GM12874 (cell line): ENCODE measurements around the gene EVI5L.
A peak's percentile ranks its signal among the peaks of the same experiment; 100 is the strongest.

Experiments used
- TF ChIP-seq, protein P1 (sequence below): IDR thresholded peaks from 2 replicates; pipeline ENCODE4 v1.5.1; 2011; ENCODE audit warnings: low read depth, mild to moderate bottlenecking, control low read depth, low read length, moderate library complexity; ENCODE audit not compliant: insufficient read depth

EVI5L gene

GRCh38 chr19:7830823-7831222 lies 805 bp downstream of the EVI5L start:
- TF ChIP-seq, protein P1, sequence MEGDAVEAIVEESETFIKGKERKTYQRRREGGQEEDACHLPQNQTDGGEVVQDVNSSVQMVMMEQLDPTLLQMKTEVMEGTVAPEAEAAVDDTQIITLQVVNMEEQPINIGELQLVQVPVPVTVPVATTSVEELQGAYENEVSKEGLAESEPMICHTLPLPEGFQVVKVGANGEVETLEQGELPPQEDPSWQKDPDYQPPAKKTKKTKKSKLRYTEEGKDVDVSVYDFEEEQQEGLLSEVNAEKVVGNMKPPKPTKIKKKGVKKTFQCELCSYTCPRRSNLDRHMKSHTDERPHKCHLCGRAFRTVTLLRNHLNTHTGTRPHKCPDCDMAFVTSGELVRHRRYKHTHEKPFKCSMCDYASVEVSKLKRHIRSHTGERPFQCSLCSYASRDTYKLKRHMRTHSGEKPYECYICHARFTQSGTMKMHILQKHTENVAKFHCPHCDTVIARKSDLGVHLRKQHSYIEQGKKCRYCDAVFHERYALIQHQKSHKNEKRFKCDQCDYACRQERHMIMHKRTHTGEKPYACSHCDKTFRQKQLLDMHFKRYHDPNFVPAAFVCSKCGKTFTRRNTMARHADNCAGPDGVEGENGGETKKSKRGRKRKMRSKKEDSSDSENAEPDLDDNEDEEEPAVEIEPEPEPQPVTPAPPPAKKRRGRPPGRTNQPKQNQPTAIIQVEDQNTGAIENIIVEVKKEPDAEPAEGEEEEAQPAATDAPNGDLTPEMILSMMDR, result no peak

GRCh38 chr19:7831452-7831851 lies 1.4 kb downstream of the EVI5L start:
- TF ChIP-seq, protein P1, result peak; percentile 25; the same call in 1 of the 2 replicates

GRCh38 chr19:7832009-7832408 lies 2.0 kb downstream of the EVI5L start:
- TF ChIP-seq, protein P1, result no peak

DNA sequence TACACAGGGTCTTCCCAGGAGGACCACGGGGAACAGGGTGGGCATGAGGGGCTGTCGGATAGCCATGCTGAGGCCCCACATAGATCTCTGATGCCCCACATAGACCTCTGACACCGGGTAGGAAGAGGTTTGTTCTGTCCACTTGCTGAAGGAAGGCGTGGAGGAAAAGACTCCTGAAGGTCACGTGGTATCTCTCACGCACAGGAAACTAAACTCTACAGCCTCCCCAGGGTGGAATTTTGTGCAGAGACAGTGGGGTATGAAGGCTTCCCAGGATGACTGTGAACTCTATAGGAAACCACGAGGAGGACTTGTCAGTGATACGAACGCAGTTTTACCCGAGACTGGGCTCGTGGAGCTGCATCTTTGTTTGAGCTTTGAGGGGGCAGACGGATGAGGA lies 2.8 kb downstream of the EVI5L start:
- TF ChIP-seq, protein P1, result no peak

DNA sequence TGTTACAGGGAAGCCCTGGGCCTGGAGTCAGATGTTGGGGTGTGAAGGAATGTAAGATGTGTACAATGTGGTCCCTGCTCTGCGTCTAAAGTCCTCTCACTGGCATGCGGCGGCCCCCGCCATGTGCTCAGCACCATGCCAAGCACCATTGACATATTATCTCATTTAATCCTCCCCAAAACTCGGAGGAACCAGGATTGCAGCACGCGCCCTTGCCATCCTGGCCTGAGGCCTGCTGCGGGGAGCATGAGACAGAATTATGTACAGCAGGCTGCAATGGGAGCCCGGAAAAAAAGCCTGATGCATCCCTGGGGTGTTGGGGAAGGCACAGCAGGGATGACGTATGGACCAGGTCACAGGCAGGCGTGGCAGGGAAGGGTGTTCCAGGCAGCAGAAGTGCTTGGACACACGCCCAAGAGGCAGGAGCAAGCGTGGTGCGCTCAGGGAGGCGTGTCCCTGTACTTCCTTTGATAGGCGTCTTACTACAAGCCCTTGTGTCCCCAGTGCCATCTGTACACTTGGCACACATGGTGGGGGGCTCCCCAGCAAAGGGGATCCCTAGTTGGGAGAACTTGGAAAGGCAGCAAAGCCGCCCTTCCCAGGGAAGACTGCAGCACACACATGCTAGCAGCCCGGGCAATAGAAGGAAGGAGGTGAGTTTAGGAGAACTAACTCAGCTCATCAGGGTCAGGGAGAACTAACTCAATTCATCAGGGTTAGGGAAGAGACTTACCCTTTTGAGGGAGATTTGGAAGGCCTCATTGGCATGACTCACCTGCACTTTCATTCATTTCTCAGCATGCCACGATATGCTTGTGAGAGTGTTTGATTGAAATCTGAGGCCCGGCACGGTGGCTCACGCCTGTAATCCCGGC lies 3.4 kb downstream of the EVI5L start:
- TF ChIP-seq, protein P1, result no peak

DNA sequence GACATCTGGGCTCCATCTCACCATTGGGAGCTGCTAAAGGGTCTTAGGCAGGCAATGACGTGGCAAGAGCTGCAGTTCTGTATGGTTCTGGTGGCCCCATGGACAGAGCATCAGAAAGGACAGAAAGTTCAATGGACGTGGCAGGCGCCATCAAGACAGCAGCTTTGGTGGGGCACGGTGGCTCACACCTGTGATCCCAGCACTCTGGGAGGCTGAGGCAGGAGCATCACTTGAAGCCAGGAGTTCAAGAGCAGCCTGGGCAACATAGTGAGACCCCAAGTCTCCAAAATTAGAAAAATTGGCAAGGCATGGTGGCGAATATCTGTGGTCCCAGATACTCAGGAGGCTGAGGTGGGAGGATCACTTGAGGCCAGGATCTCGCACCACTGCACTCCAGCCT lies 9.5 kb downstream of the EVI5L start:
- TF ChIP-seq, protein P1, result no peak

DNA sequence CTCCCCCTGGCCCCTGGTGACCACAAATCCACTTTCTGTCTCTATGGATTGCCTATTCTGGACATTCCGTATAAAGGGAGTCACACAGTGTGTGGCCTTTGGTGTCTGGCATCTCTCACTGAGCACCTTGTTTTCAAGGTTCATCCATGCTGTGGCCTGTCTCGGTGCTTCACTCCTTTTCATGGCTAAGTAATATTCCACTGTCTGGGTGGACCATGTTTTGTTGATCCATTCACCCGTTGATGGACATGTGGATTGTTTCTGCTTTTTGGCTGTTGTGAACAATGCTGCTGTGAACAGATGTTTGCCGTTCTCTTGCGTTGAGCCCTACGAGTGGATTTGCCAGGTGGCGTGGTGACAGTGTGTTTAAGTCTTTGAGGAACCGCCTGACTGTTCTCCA lies 10.6 kb downstream of the EVI5L start:
- TF ChIP-seq, protein P1, result no peak
